Activated T-helper 1 cell treated with anti-CD3 and anti-CD28 coated beads, Interleukin-2, amount 50 U/mL, for 16 hours (primary cell): ENCODE results near the gene SLIT1.

Source experiments
- DNase-seq, 2 donors: peaks; one replicate each; pipeline ENCODE4 v3.0.0-alpha.2; 2020; ENCODE audit warnings: low read depth in 1 of 2, low spot score in 1 of 2

Gene SLIT1

DNA sequence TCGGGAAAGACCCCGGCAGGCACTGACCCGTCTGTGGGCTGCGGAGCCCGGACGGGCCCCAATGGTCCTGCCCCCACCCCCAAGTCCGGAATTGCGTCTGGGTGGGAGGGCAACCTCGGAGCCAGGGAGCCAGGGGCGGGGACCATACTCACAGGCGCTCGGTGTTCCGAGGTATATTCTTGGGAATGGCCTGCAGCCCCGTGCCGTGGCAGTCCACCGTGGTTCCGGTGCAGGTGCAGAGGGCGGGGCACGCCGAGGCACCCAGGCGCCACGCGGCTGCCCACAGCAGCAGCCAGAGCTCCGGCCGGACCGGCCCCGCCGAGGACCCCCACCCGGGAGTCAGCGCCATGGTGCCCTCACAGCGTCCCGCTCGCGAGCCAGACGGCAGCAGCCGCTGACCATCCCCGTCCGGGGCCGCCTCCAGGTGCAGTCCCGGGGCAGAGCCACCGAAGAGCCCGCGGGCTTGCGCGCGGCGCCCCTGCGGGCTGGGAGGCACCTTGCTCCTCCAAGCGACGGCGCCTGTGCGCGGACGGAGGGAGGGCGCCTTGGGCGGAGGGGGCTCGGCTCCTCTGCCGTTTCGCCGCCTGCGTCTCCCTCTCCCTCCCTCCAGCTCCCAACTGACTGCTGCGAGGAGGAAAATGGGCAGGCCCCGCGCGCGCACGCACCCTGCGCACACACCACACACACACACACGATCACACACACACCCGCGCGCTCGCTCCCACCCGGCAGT lies at the start of gene SLIT1:
TSS of gene SLIT1 (minus strand) at position 634 of the 733 bp plus-strand sequence. CDS start at position 349, 285 bp downstream.
- no peak for DNase-seq

DNA sequence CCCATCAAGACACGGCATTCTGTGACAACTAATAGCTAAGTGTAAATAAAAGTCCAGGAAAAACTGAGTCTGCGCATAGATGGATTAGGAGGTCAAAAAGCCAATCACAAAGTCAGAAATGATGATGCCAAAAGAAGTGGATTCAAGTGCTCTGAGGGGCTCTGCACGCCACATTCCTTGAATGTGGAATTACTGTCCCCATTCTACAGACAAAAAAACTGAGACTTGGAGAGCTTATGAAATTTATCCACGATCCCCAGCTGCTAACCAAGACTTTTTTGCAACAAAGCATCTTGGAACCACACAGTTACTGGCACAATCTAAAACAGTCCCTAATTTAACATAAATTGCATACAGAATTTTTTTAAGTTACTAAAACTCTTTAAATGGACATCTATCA lies 49.6 kb upstream of the SLIT1 start:
- no peak for DNase-seq

DNA sequence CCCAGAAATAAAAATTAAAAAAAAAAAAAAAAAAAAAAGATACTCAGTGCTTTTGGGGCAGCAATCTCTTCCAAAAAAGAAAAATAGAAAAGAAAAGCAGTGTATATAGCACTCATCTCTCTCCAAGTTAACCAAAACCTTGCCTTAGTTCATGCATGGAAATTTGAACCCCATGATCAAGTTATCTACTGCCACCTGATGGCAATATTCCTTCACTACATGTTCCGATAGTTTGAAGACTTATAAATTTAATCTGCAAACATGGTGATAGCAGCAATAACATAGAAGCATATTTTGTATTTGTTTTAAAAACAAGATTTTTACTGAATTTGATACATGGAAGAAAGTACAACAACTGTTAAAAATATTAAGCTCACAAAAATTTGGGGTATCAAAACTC lies 48.6 kb upstream of the SLIT1 start:
- no peak for DNase-seq

DNA sequence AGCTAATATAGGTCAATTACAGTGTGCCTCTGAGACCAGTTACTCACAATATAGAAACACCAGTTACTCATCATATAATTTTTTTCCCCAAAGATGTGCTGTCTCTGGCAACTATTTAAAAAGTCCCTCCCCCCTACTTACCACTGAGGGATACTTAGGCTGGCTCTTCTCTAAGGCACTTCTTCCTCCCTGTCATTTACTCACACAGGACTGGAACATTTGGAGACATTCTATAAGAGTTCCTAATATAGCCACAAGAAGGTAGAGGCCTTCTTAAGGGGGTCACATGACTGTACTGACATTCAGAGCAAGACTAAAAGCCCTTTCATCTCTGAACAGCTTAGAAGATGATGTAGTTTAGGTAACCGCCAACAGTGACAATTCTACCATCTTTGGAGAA lies 44.4 kb upstream of the SLIT1 start:
- no peak for DNase-seq

DNA sequence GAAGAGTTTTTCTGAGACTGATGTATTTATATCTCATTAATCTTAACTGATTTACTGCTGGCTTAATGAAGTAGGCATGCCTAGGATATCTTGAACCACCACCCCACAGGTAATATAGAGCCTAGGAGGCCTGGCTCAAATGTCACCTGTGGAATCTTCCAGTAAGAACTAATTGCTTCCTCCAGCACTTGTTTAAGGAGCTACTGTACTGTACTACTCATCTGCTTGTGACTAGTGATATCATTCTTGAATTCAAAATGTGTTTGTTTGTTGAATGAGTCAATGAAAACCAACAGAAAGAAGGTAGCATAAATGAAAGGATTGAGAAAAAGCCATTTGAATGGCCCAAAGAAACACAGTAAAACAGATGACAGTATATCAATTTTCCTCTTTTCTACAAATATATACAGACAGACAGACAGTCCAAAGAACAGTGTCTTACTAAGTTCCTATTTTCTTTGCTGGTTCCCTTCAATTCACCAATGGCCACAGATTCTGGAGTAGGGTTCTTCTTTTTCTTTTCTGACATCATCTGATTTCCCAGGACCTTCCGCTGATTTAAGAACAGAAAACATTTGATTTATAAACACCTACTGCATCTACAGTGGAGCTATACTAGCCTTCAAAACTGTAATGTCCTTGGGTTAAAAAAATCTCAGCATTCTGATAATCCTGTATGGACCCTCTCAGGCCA lies 43.7 kb upstream of the SLIT1 start:
- DNase-seq: no peak

DNA sequence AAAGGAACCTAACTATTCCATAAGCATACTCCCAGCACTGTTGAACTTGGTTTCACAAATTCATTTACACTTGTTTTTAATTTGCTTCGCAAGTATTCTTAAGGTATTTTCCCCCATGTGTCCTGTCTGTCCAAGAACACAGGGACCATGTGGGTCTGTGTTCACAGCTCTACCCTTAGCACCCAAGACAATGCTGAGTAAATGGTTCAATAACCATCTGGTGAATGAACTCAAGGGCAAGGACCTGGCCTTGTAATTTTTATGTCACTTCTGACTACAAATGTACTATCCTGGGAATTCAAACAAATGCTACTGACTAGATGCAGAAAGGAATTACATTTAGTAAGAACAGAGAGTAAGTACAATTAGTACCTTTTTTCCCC lies 43.0 kb upstream of the SLIT1 start:
- no peak for DNase-seq

DNA sequence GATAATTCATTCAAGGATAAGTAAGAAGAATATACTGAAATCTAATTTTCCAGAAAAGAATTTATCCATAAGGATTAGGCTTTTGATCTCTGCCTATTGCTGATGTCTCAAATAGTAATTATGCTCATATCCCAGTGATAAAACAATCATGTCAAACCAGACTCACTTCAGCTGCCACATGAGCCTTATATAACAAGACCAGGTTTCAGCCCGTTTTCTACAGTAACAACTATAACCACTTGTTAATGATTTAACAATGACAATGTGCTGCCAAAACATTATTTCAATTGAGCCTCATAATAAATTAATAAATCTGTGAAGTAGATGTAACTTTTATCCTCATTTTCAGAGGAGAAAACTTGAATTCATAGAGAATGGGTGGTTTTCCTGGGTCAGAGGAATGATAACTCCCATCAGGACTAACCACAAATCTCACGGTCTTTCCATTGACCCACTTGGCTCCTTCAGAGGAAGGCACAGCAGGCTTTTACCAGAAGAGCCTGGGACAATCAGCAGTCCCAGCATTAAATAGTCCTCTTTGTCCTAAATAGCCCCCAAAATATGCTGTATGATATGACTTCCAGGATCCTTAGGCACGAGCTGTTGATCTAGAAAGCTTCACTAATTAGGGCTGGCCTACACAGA lies 42.5 kb upstream of the SLIT1 start:
- DNase-seq: no peak

DNA sequence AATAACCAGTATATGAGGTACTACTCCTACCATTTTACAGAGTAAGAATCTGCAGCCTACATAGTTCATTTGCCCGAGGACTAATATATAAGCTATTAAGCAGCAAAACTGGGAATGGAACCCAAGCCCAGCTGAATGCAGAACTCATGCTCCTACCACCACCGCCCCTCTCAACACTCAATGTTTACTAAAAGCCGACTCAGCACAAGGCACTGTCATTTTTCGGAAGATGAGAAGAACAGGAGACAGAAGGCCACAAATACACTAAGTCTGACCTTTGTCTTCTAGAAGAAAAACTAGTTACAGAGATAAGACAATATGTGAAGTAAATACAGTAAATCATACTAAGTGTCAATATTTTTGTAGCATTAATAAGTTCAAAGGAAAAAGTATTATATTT lies 40.6 kb upstream of the SLIT1 start:
- no peak for DNase-seq

DNA sequence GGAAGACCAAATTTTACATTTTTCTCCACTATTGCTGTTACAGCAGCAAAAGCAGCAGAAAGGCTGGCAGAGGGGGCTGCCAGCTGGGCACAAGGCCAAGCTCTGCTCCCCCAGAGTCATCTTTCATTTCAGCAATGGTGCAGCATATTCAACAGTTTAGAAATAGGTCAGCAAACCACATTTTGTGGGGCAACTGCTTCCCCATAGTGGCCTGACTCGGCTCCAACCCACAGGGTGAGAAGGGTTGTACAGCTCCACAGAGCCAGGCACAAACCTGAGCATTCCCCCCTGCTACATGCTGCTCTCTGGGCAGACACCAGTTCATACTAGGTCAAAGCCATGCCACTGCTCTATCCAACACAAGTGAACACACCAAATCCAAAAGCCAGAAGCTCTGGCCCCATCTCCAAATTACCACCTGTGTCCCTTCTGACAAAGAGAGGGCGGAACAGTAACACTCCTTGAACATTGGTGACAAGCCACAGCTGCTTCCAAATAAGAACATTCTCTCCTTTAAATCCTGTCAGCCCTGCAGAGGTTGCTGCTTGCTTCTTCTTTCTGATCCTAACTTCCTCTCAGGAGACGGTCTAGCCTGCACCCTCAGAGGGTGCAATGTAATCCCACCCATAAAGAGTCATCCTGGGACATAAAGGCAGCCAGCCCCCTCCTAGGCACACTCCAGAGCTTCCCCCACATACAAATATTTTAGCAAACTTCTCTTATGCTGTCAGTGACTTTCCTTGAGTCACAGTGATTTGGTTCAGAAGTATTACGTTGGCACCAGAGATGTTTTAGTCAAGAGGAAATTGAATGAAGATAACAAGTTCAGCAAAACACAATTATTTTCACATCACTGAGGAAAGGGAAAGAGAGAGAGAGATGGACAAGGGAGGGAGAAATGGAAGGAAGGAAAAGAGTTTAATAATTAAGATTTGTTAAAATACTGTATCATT lies 39.0 kb upstream of the SLIT1 start:
- DNase-seq: no peak

DNA sequence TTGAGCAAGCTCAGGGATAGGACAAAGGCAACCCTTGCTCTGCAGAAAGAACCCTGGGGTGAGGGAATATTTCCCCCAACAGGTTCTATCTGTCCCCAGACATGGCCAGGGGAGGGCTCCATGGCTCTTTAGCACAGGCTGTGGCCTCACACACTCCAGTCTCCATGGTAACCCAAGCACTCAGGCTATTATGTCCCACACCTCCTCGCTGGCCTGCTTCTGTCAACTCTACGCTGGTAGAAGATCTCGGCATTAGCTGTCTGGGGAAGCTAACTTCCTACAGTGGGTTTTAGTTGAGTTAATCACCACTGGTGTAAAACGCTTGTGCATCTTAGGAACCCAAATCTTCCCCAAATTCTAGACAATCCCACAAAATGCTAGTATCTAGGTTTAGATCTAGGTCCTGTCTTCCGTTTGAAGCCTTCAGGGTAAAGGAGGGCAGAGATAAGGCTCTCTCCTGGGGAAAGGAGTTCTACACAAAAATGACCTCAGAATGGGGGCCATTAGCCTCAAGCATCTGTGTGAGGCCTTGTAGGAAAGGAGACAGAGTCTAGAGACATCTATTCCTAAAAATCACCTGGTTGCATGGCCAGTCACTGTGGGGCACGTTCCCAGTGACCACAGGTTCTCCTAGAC lies 36.7 kb upstream of the SLIT1 start:
- no peak for DNase-seq

DNA sequence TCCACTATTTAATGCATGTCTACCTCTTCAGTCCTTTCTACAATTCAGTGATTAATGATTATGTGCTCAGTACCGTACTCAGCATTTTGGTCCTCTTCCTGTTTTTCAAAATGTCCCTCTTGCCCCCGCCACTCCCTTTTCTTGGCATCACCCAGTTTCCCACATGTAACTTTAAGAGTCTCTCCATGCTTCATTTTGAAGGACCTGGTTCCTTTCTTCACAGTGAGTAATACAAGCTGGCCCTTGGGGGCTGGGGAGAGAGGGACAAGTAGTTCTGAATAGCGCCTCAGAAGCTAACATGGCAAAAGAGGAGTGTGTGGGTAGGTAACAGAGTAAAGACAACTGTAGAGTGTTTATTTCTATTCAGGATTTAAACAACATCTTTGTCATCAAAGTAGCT lies 34.6 kb upstream of the SLIT1 start:
- DNase-seq: no peak

DNA sequence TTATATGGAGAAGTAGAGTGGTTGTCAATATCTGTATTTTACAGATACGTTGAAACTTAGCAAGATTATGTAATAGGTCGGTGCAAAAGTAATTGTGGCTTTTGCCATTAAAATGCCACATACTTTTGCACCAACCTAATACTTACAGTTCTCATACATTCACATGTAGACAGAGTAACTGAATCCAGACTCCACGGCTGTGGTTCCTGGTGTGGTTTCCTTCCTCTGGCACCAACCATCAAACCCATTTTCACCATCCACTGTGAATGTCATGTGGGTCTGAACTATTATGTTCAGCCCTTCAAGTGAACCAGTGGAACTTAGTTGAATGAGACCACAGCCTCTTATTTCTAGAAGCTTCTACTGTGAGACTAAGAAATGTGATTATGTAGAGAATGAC lies 31.5 kb upstream of the SLIT1 start:
- no peak for DNase-seq

DNA sequence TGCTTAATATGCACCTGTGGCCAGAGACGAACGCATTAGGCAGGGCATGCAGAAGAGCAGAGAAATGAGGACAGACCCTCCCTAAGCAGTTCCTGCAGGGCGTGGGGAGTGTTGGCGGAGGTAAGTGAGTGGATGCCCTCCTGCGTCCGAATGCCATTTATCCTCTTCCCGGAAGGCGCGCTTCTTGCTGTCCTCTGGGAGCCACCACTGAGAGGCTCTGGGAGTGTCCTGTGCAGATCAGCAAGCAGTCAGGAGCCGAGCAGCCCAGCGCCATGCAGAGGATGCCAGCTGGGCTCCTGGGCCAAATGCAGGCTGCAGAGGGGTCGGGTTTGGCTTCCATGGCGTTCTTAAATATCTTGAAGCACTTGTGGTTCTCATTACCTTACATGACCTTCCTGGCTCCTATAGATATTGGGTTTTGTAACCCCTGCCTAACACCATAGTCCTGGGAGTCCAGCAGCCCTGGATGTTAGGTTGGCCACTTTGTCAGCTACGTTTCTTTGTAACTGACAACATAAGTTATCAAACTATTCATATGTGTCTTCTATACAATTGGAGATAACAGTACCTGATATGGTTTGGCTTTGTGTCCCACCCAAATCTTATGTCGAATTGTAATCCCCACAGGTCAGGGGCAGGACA lies 30.0 kb upstream of the SLIT1 start:
- no peak for DNase-seq

DNA sequence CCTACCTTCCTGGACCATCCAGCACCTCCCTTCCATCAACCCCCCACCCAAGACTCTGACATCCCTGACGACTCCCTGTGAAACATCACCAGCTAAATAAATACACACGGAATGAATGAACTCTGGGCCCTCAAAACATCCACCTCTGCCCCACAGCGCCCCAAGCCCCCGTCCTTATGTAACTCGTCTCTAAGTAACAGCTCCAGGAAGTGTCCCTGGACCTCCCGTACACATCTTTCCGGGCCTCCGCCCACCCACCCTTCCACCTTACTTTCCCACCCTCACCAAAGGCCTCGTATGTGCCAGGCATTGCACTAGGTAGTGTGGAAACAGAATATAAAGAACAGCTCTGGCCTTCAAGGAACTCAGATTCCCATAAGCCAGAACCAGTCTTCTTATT lies 27.7 kb upstream of the SLIT1 start:
- DNase-seq: no peak

DNA sequence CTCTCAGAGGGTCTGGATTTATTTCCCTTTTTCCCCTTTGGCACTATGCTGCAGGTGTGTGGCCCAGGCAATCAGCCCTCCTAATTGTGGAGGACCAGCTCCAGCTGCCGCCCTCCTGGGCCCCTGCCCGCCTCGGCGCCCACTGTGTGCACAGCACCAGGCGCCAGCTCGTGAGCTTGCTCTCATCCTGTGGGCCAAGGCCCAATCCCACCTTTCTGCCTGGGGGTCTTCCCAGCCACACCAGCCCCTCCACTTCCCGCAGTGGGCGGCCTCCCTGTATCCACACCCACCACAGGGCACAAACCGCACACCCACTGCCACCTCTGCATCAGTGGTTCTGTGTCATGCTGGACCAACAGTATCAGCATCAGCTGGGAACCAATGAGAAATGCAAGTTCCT lies 25.5 kb upstream of the SLIT1 start:
- DNase-seq: no peak

DNA sequence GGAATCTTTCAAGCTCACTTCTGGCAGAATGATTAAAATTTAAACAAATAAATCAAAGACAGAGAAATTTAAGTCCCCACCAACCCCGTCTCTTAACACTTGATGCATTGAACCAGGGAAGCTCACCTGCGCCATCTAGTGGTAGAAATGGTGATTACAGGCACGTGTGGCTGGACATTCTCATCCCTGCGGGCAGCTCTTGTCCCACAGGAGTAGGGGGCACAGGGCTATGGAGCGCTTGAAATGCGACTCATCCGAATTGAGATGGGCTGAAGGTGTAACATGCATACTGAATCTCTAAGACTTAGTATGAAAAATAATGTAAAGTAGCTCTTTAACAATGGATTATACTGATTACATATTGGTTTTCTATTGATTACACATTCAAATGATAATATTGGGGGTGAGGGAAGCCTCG lies 24.8 kb upstream of the SLIT1 start:
- DNase-seq: peak; percentile 53 to 54

DNA sequence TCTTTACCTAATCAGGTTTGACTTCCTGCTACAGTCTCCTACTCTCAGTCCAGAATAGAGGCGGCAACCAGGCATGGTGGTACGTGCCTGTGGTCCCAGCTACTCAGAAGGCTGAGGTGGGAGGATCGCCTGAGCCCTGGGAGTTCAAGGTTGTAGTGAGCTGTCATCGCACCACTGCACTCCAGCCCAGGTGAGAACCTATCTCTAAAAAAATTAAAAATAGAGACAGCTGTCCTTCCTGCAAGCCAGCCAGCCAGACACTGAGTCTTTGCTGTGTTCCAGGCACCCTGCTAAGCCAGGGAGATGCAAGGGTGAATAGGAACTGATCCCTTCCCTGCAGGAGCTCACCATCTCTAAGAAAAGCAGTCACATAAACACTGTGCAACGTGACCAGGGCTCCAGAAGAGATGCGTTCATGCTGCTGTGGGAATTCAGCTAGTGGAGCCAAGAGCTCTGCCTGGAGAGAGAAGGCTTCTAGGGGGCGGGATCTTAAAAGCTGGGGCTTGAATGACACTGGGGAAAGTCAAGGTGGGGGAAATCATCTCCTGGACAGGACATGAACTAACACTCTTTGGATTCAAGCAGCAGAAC lies 22.1 kb upstream of the SLIT1 start:
- no peak for DNase-seq

DNA sequence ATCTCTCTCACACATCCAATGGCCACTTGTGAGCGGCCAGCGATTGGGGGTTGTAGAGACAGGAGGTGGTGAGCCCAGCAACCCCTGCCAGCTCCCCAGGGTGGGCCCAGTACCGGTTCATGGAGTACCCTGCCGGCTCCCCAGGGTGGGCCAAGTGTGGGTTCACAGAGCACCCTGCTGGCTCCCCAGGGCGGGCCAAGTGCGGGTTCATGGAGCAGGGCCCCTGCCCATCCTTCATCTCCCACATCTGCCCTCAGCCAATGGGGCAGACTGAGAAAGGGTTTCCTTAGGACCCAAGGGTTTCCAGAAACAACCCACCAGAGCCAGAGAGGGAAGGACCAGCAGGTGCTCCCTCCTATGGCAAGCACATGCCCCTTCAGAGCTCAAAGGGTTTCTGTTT lies 21.4 kb upstream of the SLIT1 start:
- no peak for DNase-seq

DNA sequence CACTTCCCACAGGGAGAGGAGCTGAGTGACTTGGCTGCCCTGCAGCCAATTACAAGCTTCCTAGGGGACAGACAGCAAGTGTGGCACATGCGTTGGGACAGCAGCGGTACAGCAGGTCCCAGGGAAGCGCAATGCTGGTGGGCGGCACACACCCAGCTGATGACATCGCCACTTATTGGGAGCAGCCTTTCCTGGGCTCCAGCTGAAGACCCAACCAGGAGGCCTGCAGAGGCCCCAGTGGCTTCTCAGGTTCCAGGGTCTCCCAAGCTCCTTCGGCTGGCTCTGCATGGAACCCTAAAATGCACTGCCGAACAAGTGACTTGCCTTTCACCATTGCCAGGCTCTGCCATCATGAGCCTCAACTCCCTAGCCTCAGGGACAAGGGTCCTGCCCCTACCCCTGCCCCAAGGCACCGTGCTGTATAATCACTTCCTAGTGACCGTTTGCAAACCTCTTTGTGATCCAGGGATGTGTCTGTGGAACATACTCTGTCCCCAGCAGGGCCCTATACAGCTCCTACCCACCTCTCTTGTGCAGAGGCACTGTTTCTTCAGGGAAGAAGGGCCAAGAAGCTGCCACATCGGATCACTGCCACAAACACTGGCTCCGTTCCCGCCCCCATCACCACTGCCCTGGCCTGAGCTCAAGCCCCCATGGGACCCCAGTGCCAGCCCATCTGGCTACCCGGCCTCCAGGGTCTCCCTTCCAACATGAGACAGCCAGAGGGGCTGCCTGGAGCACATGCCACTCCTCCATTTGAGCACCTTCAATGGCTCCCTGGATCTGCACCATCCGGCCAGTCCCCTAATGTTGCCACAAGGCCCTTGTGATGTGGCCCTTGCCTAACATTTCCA lies 19.3 kb upstream of the SLIT1 start:
- DNase-seq: no peak
